Gastroesophageal sphincter (tissue), 4 donors: ENCODE measurements around the gene GRHL3. TPM values are rescaled to one million over a fixed set of nuclear protein-coding genes. Genes with fewer than 3 reads are reported as not detected.

Experiments used
- total RNA-seq, 4 donors: library from RNA; depleted of rRNA; stranded (reverse); fragments of >200 nt; gene quantifications; one replicate each; pipeline ENCODE4 v1.1.0, GENCODE V29; 2016

Gene GRHL3
- total RNA-seq, 4 donors from 2014 or later, result 0.13 to 4.9 (median 0.31) TPM; not detected in 1

Other genes with a start within 250 kb of the GRHL3 start
- gene MYOM3, start 207.2 kb upstream of the GRHL3 start, total RNA-seq, result 1 to 10 TPM in 1 of 4 donors, under 1 TPM in 1, not detected in 2; 0.31 to 2.4 TPM
- under 1 TPM in 2 of 4 donors, not detected in 2; 0.57 to 0.58 TPM for gene IL22RA1, start 176.2 kb upstream of the GRHL3 start, total RNA-seq
- gene IFNLR1, start 132.1 kb upstream of the GRHL3 start, total RNA-seq, result 1 to 10 TPM in 3 of 4 donors, under 1 TPM in 1; 0.93 to 2.8 (median 1.2) TPM
- gene STPG1, start 94.4 kb downstream of the GRHL3 start, total RNA-seq, result 1 to 10 TPM; 2.2 to 7.6 (median 6.1) TPM
- 10 to 100 TPM; 22.3 to 45.7 (median 35.6) TPM for gene NIPAL3, start 96.4 kb downstream of the GRHL3 start, total RNA-seq
- gene RCAN3, start 183.5 kb downstream of the GRHL3 start, total RNA-seq, result 10 to 100 TPM in 3 of 4 donors, 1 to 10 TPM in 1; 9.0 to 12.7 (median 11.5) TPM
- gene NCMAP, start 236.7 kb downstream of the GRHL3 start, total RNA-seq, result 1 to 10 TPM in 1 of 4 donors, under 1 TPM in 2, not detected in 1; 0.16 to 1.9 (median 0.27) TPM